BLaER1 treated with 17β-estradiol and CSF1 and Interleukin-3, amounts not matched to agents 10 nM and 100 nM (cell line): ENCODE results near the gene MEX3A.

Source experiments
- H3K27ac ChIP-seq, 11 experiments: shearing (Covaris generic); formaldehyde crosslinking; 2 replicates each; pipeline ENCODE4 v1.8.1; 2022
- H3K27me3 ChIP-seq, 11 experiments: shearing (Covaris generic); formaldehyde crosslinking; 2 replicates each; pipeline ENCODE4 v1.8.1; 2022
- H3K36me3 ChIP-seq, 11 experiments: shearing (Covaris generic); formaldehyde crosslinking; 2 replicates each; pipeline ENCODE4 v1.8.1; 2022
- H3K4me1 ChIP-seq, 10 experiments: shearing (Covaris generic); formaldehyde crosslinking; 2 replicates each; pipeline ENCODE4 v1.8.1; 2022
- H3K4me2 ChIP-seq, 11 experiments: shearing (Covaris generic); formaldehyde crosslinking; 2 replicates each; pipeline ENCODE4 v1.8.1; 2022
- H3K4me3 ChIP-seq, 10 experiments: shearing (Covaris generic); formaldehyde crosslinking; 2 replicates each; pipeline ENCODE4 v1.8.1; 2022
- H3K9ac ChIP-seq, 11 experiments: shearing (Covaris generic); formaldehyde crosslinking; 2 replicates each; pipeline ENCODE4 v1.8.1; 2022
- H3K9me3 ChIP-seq, 11 experiments: shearing (Covaris generic); formaldehyde crosslinking; replicated peaks in 1 of 11; 2 replicates each; pipeline ENCODE4 v1.8.1; 2022
- H4K20me1 ChIP-seq, 11 experiments: shearing (Covaris generic); formaldehyde crosslinking; 2 replicates each; pipeline ENCODE4 v1.8.1; 2022
- Cebpa-rat ChIP-seq, 11 experiments: shearing (Covaris generic); IDR thresholded peaks; 2 replicates each; pipeline ENCODE4 v1.8.1; 2022

Gene MEX3A

GRCh38 chr1:156082309-156083091 is at the start of gene MEX3A:
Gene MEX3A (minus strand): TSS chr1:156082465. CDS start chr1:156081998, 467 bp downstream.
- Histone ChIP-seq H3K9ac (peak within 1 kb of the TSS; percentile 76 to 92 (median 85)), H3K36me3 (peaks cover 0 to 7% (median 2%) of the 10 kb centered on the region in 11 experiments; a peak in 18 of 22 replicates), H3K4me2 (peak within 1 kb of the TSS; percentile 95 to 99 (median 97)), H3K27me3 (no peaks in the 10 kb centered on the region), H3K27ac (peak within 1 kb of the TSS; percentile 50 to 86 (median 79)), H3K4me1 (peaks cover 52 to 82% (median 72%) of the 10 kb centered on the region in 10 experiments), H3K4me3 (peak within 1 kb of the TSS; percentile 69 to 86 (median 76)), H3K9me3 (no peaks in the 10 kb centered on the region), H4K20me1 (peaks cover 0 to 38% (median 32%) of the 10 kb centered on the region in 11 experiments; a peak in 16 of 22 replicates)
- no peak for TF ChIP-seq Cebpa-rat (IDR thresholded peaks at IDR 0.05)

GRCh38 chr1:156130578-156130942 is 48.3 kb upstream of the MEX3A start:
- Histone ChIP-seq H3K4me1 (peaks cover 51 to 62% (median 58%) of the 10 kb centered on the region in 10 experiments), H3K9me3 (no peaks in the 10 kb centered on the region), H3K4me2 (peak overlapping the region in 6 of 11 experiments; percentile 88 to 99 (median 90); a peak in 7 of 22 replicates), H3K27me3 (peaks cover 0 to 9% (median 0%) of the 10 kb centered on the region in 11 experiments; a peak in 1 of 22 replicates), H3K9ac (no peak overlapping the region), H3K27ac (no peak overlapping the region), H4K20me1 (peaks cover 0 to 36% (median 14%) of the 10 kb centered on the region in 11 experiments; a peak in 16 of 22 replicates), H3K36me3 (peaks cover 0 to 43% (median 0%) of the 10 kb centered on the region in 11 experiments; a peak in 6 of 22 replicates), H3K4me3 (no peak overlapping the region)
- TF ChIP-seq Cebpa-rat (IDR thresholded peaks at IDR 0.05) = no peak

GRCh38 chr1:156129687-156130577 is 47.7 kb upstream of the MEX3A start:
- Histone ChIP-seq H3K9ac (peak overlapping the region in 8 of 11 experiments; percentile 2 to 86 (median 36); a peak in 11 of 22 replicates), H3K27ac (peak overlapping the region in 8 of 11 experiments; percentile 18 to 96 (median 48); a peak in 14 of 22 replicates), H3K36me3 (peaks cover 0 to 38% (median 0%) of the 10 kb centered on the region in 11 experiments; a peak in 6 of 22 replicates), H3K4me3 (no peak overlapping the region), H3K9me3 (no peaks in the 10 kb centered on the region), H4K20me1 (peaks cover 0 to 36% (median 14%) of the 10 kb centered on the region in 11 experiments; a peak in 16 of 22 replicates), H3K27me3 (peaks cover 0 to 9% (median 0%) of the 10 kb centered on the region in 11 experiments; a peak in 1 of 22 replicates), H3K4me2 (peak overlapping the region; percentile 12 to 99 (median 90); a peak in 21 of 22 replicates), H3K4me1 (peaks cover 57 to 66% (median 58%) of the 10 kb centered on the region in 10 experiments)
- TF ChIP-seq Cebpa-rat (IDR thresholded peaks at IDR 0.05) = no peak

- no peak for TF ChIP-seq Cebpa-rat (IDR thresholded peaks at IDR 0.05)
- H3K36me3 ChIP-seq = peaks cover 0 to 28% (median 0%) of the 10 kb centered on the region in 11 experiments; a peak in 4 of 22 replicates
- no peak overlapping the region for H3K4me3 ChIP-seq
- peaks cover 63 to 68% (median 65%) of the 10 kb centered on the region in 10 experiments for H3K4me1 ChIP-seq
- H3K9me3 ChIP-seq = no peaks in the 10 kb centered on the region
- peak overlapping the region; percentile 87 to 99 (median 90) for H3K4me2 ChIP-seq
- H3K27ac ChIP-seq = peak overlapping the region in 4 of 11 experiments; percentile 47 to 96 (median 78); a peak in 6 of 22 replicates
- peaks cover 0 to 9% (median 0%) of the 10 kb centered on the region in 11 experiments; a peak in 1 of 22 replicates for H3K27me3 ChIP-seq
- peaks cover 0 to 36% (median 14%) of the 10 kb centered on the region in 11 experiments; a peak in 16 of 22 replicates for H4K20me1 ChIP-seq
- peak overlapping the region in 8 of 11 experiments; percentile 2 to 86 (median 32); a peak in 8 of 22 replicates for H3K9ac ChIP-seq
Measured at GRCh38 chr1:156128654-156129597, 46.7 kb upstream of the MEX3A start.

GRCh38 chr1:156128308-156128653 is 46.0 kb upstream of the MEX3A start:
- Histone ChIP-seq H3K4me1 (peaks cover 70 to 74% (median 72%) of the 10 kb centered on the region in 10 experiments), H3K4me2 (peak overlapping the region; percentile 87 to 99 (median 90)), H3K27me3 (peaks cover 0 to 9% (median 0%) of the 10 kb centered on the region in 11 experiments; a peak in 1 of 22 replicates), H3K9ac (peak overlapping the region in 5 of 11 experiments; percentile 11 to 86 (median 61); a peak in 7 of 22 replicates), H3K4me3 (no peak overlapping the region), H3K9me3 (no peaks in the 10 kb centered on the region), H4K20me1 (peaks cover 0 to 36% (median 14%) of the 10 kb centered on the region in 11 experiments; a peak in 16 of 22 replicates), H3K36me3 (peaks cover 0 to 22% (median 0%) of the 10 kb centered on the region in 11 experiments; a peak in 2 of 22 replicates), H3K27ac (peak overlapping the region in 3 of 11 experiments; percentile 61 to 96 (median 96); a peak in 5 of 22 replicates)
- no peak for TF ChIP-seq Cebpa-rat (IDR thresholded peaks at IDR 0.05)

GRCh38 chr1:156126630-156127534 is 44.6 kb upstream of the MEX3A start:
- peaks cover 0 to 8% (median 0%) of the 10 kb centered on the region in 11 experiments; a peak in 2 of 22 replicates for H3K36me3 ChIP-seq
- H4K20me1 ChIP-seq = peaks cover 0 to 36% (median 14%) of the 10 kb centered on the region in 11 experiments; a peak in 16 of 22 replicates
- peak overlapping the region; percentile 87 to 99 (median 90) for H3K4me2 ChIP-seq
- no peaks in the 10 kb centered on the region for H3K9me3 ChIP-seq
- peak overlapping the region; percentile 28 to 89 (median 69); a peak in 20 of 22 replicates for H3K9ac ChIP-seq
- peak overlapping the region; percentile 62 to 96 (median 81) for H3K27ac ChIP-seq
- H3K27me3 ChIP-seq = peaks cover 0 to 9% (median 0%) of the 10 kb centered on the region in 11 experiments; a peak in 2 of 22 replicates
- peak overlapping the region in 8 of 10 experiments; percentile 12 to 59 (median 32); a peak in 12 of 20 replicates for H3K4me3 ChIP-seq
- peaks cover 78 to 88% (median 83%) of the 10 kb centered on the region in 10 experiments for H3K4me1 ChIP-seq
- no peak for TF ChIP-seq Cebpa-rat (IDR thresholded peaks at IDR 0.05)
